PFSK-1 (cell line): Measurements from ENCODE around the gene SCAMP2.

Experiments
- FOXP2 ChIP-seq: optimal IDR thresholded peaks from 2 replicates; pipeline ENCODE3; 2011; ENCODE audit warnings: borderline replicate concordance, control low read depth, inconsistent platforms; ENCODE audit not compliant: insufficient read depth; ENCODE audit errors: extremely low read length, extremely low read depth
- POLR2AphosphoS5 ChIP-seq: IDR thresholded peaks from 2 replicates; pipeline ENCODE4 v1.6.1; 2012; ENCODE audit warnings: low read depth, mild to moderate bottlenecking, control low read depth, low read length, moderate library complexity
- REST ChIP-seq, 2 experiments: IDR thresholded peaks; 2 replicates each; pipeline versions ENCODE4 v1.6.1 to v1.8.0; 2011 to 2012; ENCODE audit warnings: low read depth in 2 of 2, low read length in 2 of 2, control low read depth in 1 of 2, inconsistent platforms in 1 of 2, mild to moderate bottlenecking in 1 of 2, moderate library complexity in 1 of 2; ENCODE audit not compliant: insufficient read depth in 1 of 2
- SIN3A ChIP-seq: IDR thresholded peaks from 2 replicates; pipeline ENCODE4 v1.6.1; 2012; ENCODE audit warnings: mild to moderate bottlenecking, low read length, moderate library complexity, borderline replicate concordance; ENCODE audit not compliant: insufficient read depth
- TAF1 ChIP-seq: IDR thresholded peaks from 2 replicates; pipeline ENCODE4 v1.6.1; 2012; ENCODE audit warnings: low read length, control low read depth, borderline replicate concordance; ENCODE audit not compliant: insufficient read depth

The SCAMP2 gene

GRCh38 chr15:74843891-74844299, 29.3 kb downstream of the SCAMP2 start:
- TF ChIP-seq POLR2AphosphoS5 (no peak), REST (IDR thresholded peaks at IDR 0.05; ENCODE audit: insufficient read depth in 1 of 2, low read depth in 2 of 2, low read length in 2 of 2) (no peak), TAF1 (no peak), FOXP2 (no peak), SIN3A (no peak)

GRCh38 chr15:74843445-74843828, 29.7 kb downstream of the SCAMP2 start:
- TF ChIP-seq SIN3A (no peak), REST (IDR thresholded peaks at IDR 0.05; ENCODE audit: insufficient read depth in 1 of 2, low read depth in 2 of 2, low read length in 2 of 2) (no peak), FOXP2 (no peak), POLR2AphosphoS5 (no peak; the same call in 1 of the 2 replicates), TAF1 (no peak)

GRCh38 chr15:74842581-74843444, 30.4 kb downstream of the SCAMP2 start, which contains the start of gene ULK3:
Gene ULK3 (minus strand): TSS chr15:74843156. CDS start chr15:74843105, 51 bp downstream.
- peak; percentile 85 for TF ChIP-seq FOXP2
- peak; percentile 65; the same call in 1 of the 2 replicates for TF ChIP-seq SIN3A
- TF ChIP-seq POLR2AphosphoS5 = peak; percentile 73
- 0 out of 4 replicates have a peak, but pooled peaks have one; percentile 7 to 35 for TF ChIP-seq REST (IDR thresholded peaks at IDR 0.05; ENCODE audit: insufficient read depth in 1 of 2, low read depth in 2 of 2, low read length in 2 of 2)
- TF ChIP-seq TAF1 = peak; percentile 56; the same call in 1 of the 2 replicates

GRCh38 chr15:74841891-74842373, 31.2 kb downstream of the SCAMP2 start:
- TF ChIP-seq POLR2AphosphoS5 (no peak), FOXP2 (no peak), REST (IDR thresholded peaks at IDR 0.05; ENCODE audit: insufficient read depth in 1 of 2, low read depth in 2 of 2, low read length in 2 of 2) (no peak), SIN3A (no peak), TAF1 (no peak)
